SJCRH30 (cell line): ENCODE measurements around the gene CCDC12. TPM values are rescaled to one million over a fixed set of nuclear protein-coding genes. Genes with fewer than 3 reads are reported as not detected.

Experiments used
- DNase-seq, 2 experiments: peaks; one replicate each; pipeline ENCODE4 v3.0.0-alpha.2; 2015 to 2020
- H3K27ac ChIP-seq: fragments of 250-450 bp; sonication (Bioruptor Pico); 2 replicates; pipeline ENCODE4 v1.5.1; 2020; ENCODE audit warnings: mild to moderate bottlenecking, moderate library complexity
- H3K27me3 ChIP-seq: fragments of 250-450 bp; sonication (Bioruptor Pico); 2 replicates; pipeline ENCODE4 v1.5.1; 2020; ENCODE audit warnings: mild to moderate bottlenecking, moderate library complexity
- H3K36me3 ChIP-seq: fragments of 250-450 bp; sonication (Bioruptor Pico); 2 replicates; pipeline ENCODE4 v1.5.1; 2020; ENCODE audit warnings: mild to moderate bottlenecking, moderate library complexity
- H3K4me1 ChIP-seq: fragments of 250-450 bp; sonication (Bioruptor Pico); 2 replicates; pipeline ENCODE4 v1.5.1; 2020; ENCODE audit warnings: mild to moderate bottlenecking, moderate library complexity
- H3K4me3 ChIP-seq: fragments of 250-450 bp; sonication (Bioruptor Pico); 2 replicates; pipeline ENCODE4 v1.5.1; 2020; ENCODE audit warnings: mild to moderate bottlenecking, moderate library complexity
- H3K9me3 ChIP-seq: fragments of 250-450 bp; sonication (Bioruptor Pico); replicated peaks from 2 replicates; pipeline ENCODE4 v1.5.1; 2020; ENCODE audit warnings: mild to moderate bottlenecking, moderate library complexity
- total RNA-seq: library from RNA; depleted of rRNA; stranded (reverse); fragments of >200 nt; shearing (Covaris generic); gene quantifications from 2 replicates; pipeline ENCODE4 v1.2.3, GENCODE V29; 2014

Gene CCDC12
- total RNA-seq, 1 experiment from 2014 or later: 37.8 TPM

- Histone ChIP-seq H3K4me1 (peaks cover 6% of the 10 kb centered on the region; the same call in 1 of the 2 replicates), H3K27me3 (no peaks in the 10 kb centered on the region), H3K27ac (peak overlapping the region; percentile 56; the same call in 1 of the 2 replicates), H3K9me3 (no peaks in the 10 kb centered on the region), H3K4me3 (peak overlapping the region; percentile 66), H3K36me3 (no peaks in the 10 kb centered on the region)
- DNase-seq: peak in 1 of 2 experiments; percentile 31
Measured at GRCh38 chr3:46897829-46898320, 78.7 kb downstream of the CCDC12 start.

GRCh38 chr3:46897031-46897430 is 79.5 kb downstream of the CCDC12 start:
- no peak for DNase-seq
- H3K4me3 ChIP-seq: no peak overlapping the region
- no peak overlapping the region for H3K27ac ChIP-seq
- no peaks in the 10 kb centered on the region for H3K27me3 ChIP-seq
- H3K4me1 ChIP-seq: peaks cover 6% of the 10 kb centered on the region; the same call in 1 of the 2 replicates
- no peaks in the 10 kb centered on the region for H3K9me3 ChIP-seq
- no peaks in the 10 kb centered on the region for H3K36me3 ChIP-seq

GRCh38 chr3:46896386-46896785 is 80.2 kb downstream of the CCDC12 start:
- no peaks in the 10 kb centered on the region for H3K36me3 ChIP-seq
- H3K4me3 ChIP-seq: no peak overlapping the region
- no peak for DNase-seq
- H3K4me1 ChIP-seq: peaks cover 6% of the 10 kb centered on the region; the same call in 1 of the 2 replicates
- H3K27me3 ChIP-seq: no peaks in the 10 kb centered on the region
- no peak overlapping the region for H3K27ac ChIP-seq
- no peaks in the 10 kb centered on the region for H3K9me3 ChIP-seq

- Histone ChIP-seq H3K4me1 (peaks cover 6% of the 10 kb centered on the region; the same call in 1 of the 2 replicates), H3K4me3 (no peak overlapping the region), H3K9me3 (no peaks in the 10 kb centered on the region), H3K27me3 (no peaks in the 10 kb centered on the region), H3K36me3 (no peaks in the 10 kb centered on the region), H3K27ac (no peak overlapping the region)
- no peak for DNase-seq
Measured at GRCh38 chr3:46895761-46896160, 80.8 kb downstream of the CCDC12 start.

GRCh38 chr3:46895204-46895660 is 81.3 kb downstream of the CCDC12 start:
- peak; percentile 51 to 64 for DNase-seq
- no peaks in the 10 kb centered on the region for H3K36me3 ChIP-seq

GRCh38 chr3:46894256-46894655 is 82.3 kb downstream of the CCDC12 start:
- Histone ChIP-seq H3K9me3 (no peaks in the 10 kb centered on the region), H3K4me3 (no peak overlapping the region), H3K27ac (no peak overlapping the region), H3K36me3 (no peaks in the 10 kb centered on the region), H3K4me1 (no peaks in the 10 kb centered on the region; the same call in 1 of the 2 replicates), H3K27me3 (no peaks in the 10 kb centered on the region)
- no peak for DNase-seq

More at GRCh38 chr3:46895204-46895660, 81.3 kb downstream of the CCDC12 start:
- no peaks in the 10 kb centered on the region for H3K9me3 ChIP-seq
- H3K4me3 ChIP-seq: no peak overlapping the region
- H3K27me3 ChIP-seq: no peaks in the 10 kb centered on the region
- peaks cover 6% of the 10 kb centered on the region; the same call in 1 of the 2 replicates for H3K4me1 ChIP-seq
- no peak overlapping the region for H3K27ac ChIP-seq

- no peak for DNase-seq
- Histone ChIP-seq H3K4me1 (no peaks in the 10 kb centered on the region; the same call in 1 of the 2 replicates), H3K27me3 (no peaks in the 10 kb centered on the region)
Measured at GRCh38 chr3:46893763-46894162, 82.8 kb downstream of the CCDC12 start.

GRCh38 chr3:46893146-46893748 is 83.3 kb downstream of the CCDC12 start:
- H3K27me3 ChIP-seq: 0 out of 2 replicates have a peak, but pooled peaks cover 3% of the 10 kb centered on the region
- no peak for DNase-seq
- H3K9me3 ChIP-seq: no peaks in the 10 kb centered on the region
- H3K36me3 ChIP-seq: no peaks in the 10 kb centered on the region
- H3K4me3 ChIP-seq: no peak overlapping the region
- no peaks in the 10 kb centered on the region; the same call in 1 of the 2 replicates for H3K4me1 ChIP-seq
- H3K27ac ChIP-seq: no peak overlapping the region

More at GRCh38 chr3:46893763-46894162, 82.8 kb downstream of the CCDC12 start:
- Histone ChIP-seq H3K27ac (no peak overlapping the region), H3K9me3 (no peaks in the 10 kb centered on the region), H3K36me3 (no peaks in the 10 kb centered on the region), H3K4me3 (no peak overlapping the region)

GRCh38 chr3:46892285-46893145 is 84.0 kb downstream of the CCDC12 start:
- peak; percentile 56 to 60 for DNase-seq

GRCh38 chr3:46891132-46891531 is 85.4 kb downstream of the CCDC12 start:
- no peak overlapping the region for H3K27ac ChIP-seq
- no peaks in the 10 kb centered on the region for H3K4me1 ChIP-seq
- H3K36me3 ChIP-seq: no peaks in the 10 kb centered on the region
- H3K4me3 ChIP-seq: no peak overlapping the region
- no peak for DNase-seq
- 0 out of 2 replicates have a peak, but pooled peaks cover 3% of the 10 kb centered on the region for H3K27me3 ChIP-seq
- H3K9me3 ChIP-seq: no peaks in the 10 kb centered on the region

More at GRCh38 chr3:46892285-46893145, 84.0 kb downstream of the CCDC12 start:
- no peak overlapping the region for H3K27ac ChIP-seq
- H3K4me3 ChIP-seq: peak overlapping the region; percentile 47
- H3K27me3 ChIP-seq: 0 out of 2 replicates have a peak, but pooled peaks cover 3% of the 10 kb centered on the region
- no peaks in the 10 kb centered on the region for H3K4me1 ChIP-seq
- H3K9me3 ChIP-seq: no peaks in the 10 kb centered on the region
- no peaks in the 10 kb centered on the region for H3K36me3 ChIP-seq

GRCh38 chr3:46890132-46890531 is 86.4 kb downstream of the CCDC12 start:
- no peaks in the 10 kb centered on the region for H3K36me3 ChIP-seq
- DNase-seq: no peak
- H3K27me3 ChIP-seq: peaks cover 5% of the 10 kb centered on the region; the same call in 1 of the 2 replicates
- H3K4me1 ChIP-seq: no peaks in the 10 kb centered on the region
- H3K9me3 ChIP-seq: no peaks in the 10 kb centered on the region
- no peak overlapping the region for H3K4me3 ChIP-seq
- H3K27ac ChIP-seq: no peak overlapping the region

- no peaks in the 10 kb centered on the region for H3K9me3 ChIP-seq
- H3K36me3 ChIP-seq: no peaks in the 10 kb centered on the region
- H3K4me3 ChIP-seq: no peak overlapping the region
- peaks cover 10% of the 10 kb centered on the region; the same call in 1 of the 2 replicates for H3K27me3 ChIP-seq
- peak in 1 of 2 experiments; percentile 39 for DNase-seq
- H3K4me1 ChIP-seq: no peaks in the 10 kb centered on the region
- H3K27ac ChIP-seq: no peak overlapping the region
Measured at GRCh38 chr3:46889381-46890110, 87.0 kb downstream of the CCDC12 start.

GRCh38 chr3:46888705-46889104 is 87.8 kb downstream of the CCDC12 start:
- no peaks in the 10 kb centered on the region for H3K4me1 ChIP-seq
- H3K36me3 ChIP-seq: no peaks in the 10 kb centered on the region
- no peak overlapping the region for H3K4me3 ChIP-seq
- no peaks in the 10 kb centered on the region for H3K9me3 ChIP-seq
- DNase-seq: no peak
- no peak overlapping the region for H3K27ac ChIP-seq
- H3K27me3 ChIP-seq: peaks cover 19% of the 10 kb centered on the region

GRCh38 chr3:46887980-46888494 is 88.5 kb downstream of the CCDC12 start:
- no peak overlapping the region for H3K4me3 ChIP-seq
- H3K9me3 ChIP-seq: no peaks in the 10 kb centered on the region
- H3K27ac ChIP-seq: no peak overlapping the region
- peaks cover 22% of the 10 kb centered on the region for H3K27me3 ChIP-seq
- no peak for DNase-seq
- H3K36me3 ChIP-seq: no peaks in the 10 kb centered on the region
- no peaks in the 10 kb centered on the region for H3K4me1 ChIP-seq
